SJCRH30 (cell line): ENCODE measurements around the gene ATP13A3. TPM values are rescaled to one million over a fixed set of nuclear protein-coding genes. Genes with fewer than 3 reads are reported as not detected.
A peak's percentile ranks its signal among the peaks of the same experiment; 100 is the strongest.

Experiments used
- DNase-seq, 2 experiments: peaks; one replicate each; pipeline ENCODE4 v3.0.0-alpha.2; 2015 to 2020
- H3K27ac ChIP-seq: fragments of 250-450 bp; sonication (Bioruptor Pico); 2 replicates; pipeline ENCODE4 v1.5.1; 2020; ENCODE audit warnings: mild to moderate bottlenecking, moderate library complexity
- H3K27me3 ChIP-seq: fragments of 250-450 bp; sonication (Bioruptor Pico); 2 replicates; pipeline ENCODE4 v1.5.1; 2020; ENCODE audit warnings: mild to moderate bottlenecking, moderate library complexity
- H3K36me3 ChIP-seq: fragments of 250-450 bp; sonication (Bioruptor Pico); 2 replicates; pipeline ENCODE4 v1.5.1; 2020; ENCODE audit warnings: mild to moderate bottlenecking, moderate library complexity
- H3K4me1 ChIP-seq: fragments of 250-450 bp; sonication (Bioruptor Pico); 2 replicates; pipeline ENCODE4 v1.5.1; 2020; ENCODE audit warnings: mild to moderate bottlenecking, moderate library complexity
- H3K4me3 ChIP-seq: fragments of 250-450 bp; sonication (Bioruptor Pico); 2 replicates; pipeline ENCODE4 v1.5.1; 2020; ENCODE audit warnings: mild to moderate bottlenecking, moderate library complexity
- H3K9me3 ChIP-seq: fragments of 250-450 bp; sonication (Bioruptor Pico); replicated peaks from 2 replicates; pipeline ENCODE4 v1.5.1; 2020; ENCODE audit warnings: mild to moderate bottlenecking, moderate library complexity
- total RNA-seq: library from RNA; depleted of rRNA; stranded (reverse); fragments of >200 nt; shearing (Covaris generic); gene quantifications from 2 replicates; pipeline ENCODE4 v1.2.3, GENCODE V29; 2014

Gene ATP13A3
- total RNA-seq, 1 experiment from 2014 or later: 155 TPM

- H3K4me1 ChIP-seq: no peaks in the 10 kb centered on the region
- H3K4me3 ChIP-seq: no peak overlapping the region
- peaks cover 17% of the 10 kb centered on the region for H3K36me3 ChIP-seq
- no peak for DNase-seq
- H3K27me3 ChIP-seq: no peaks in the 10 kb centered on the region
- no peaks in the 10 kb centered on the region for H3K9me3 ChIP-seq
- no peak overlapping the region for H3K27ac ChIP-seq
Measured at GRCh38 chr3:194475138-194475932, 11.5 kb downstream of the ATP13A3 start.

- Histone ChIP-seq H3K27me3 (no peaks in the 10 kb centered on the region), H3K27ac (no peak overlapping the region), H3K36me3 (peaks cover 17% of the 10 kb centered on the region), H3K4me3 (no peak overlapping the region), H3K4me1 (no peaks in the 10 kb centered on the region), H3K9me3 (no peaks in the 10 kb centered on the region)
- DNase-seq: no peak
Measured at GRCh38 chr3:194474675-194475074, 12.1 kb downstream of the ATP13A3 start.

GRCh38 chr3:194472290-194472920, 14.4 kb downstream of the ATP13A3 start:
- no peak overlapping the region for H3K4me3 ChIP-seq
- peaks cover 5% of the 10 kb centered on the region; the same call in 1 of the 2 replicates for H3K36me3 ChIP-seq
- no peaks in the 10 kb centered on the region for H3K27me3 ChIP-seq
- peak; percentile 24 to 72 for DNase-seq
- H3K4me1 ChIP-seq: peaks cover 5% of the 10 kb centered on the region; the same call in 1 of the 2 replicates
- H3K27ac ChIP-seq: no peak overlapping the region
- H3K9me3 ChIP-seq: no peaks in the 10 kb centered on the region

GRCh38 chr3:194471863-194472262, 14.9 kb downstream of the ATP13A3 start:
- H3K27ac ChIP-seq: no peak overlapping the region
- DNase-seq: no peak
- H3K9me3 ChIP-seq: no peaks in the 10 kb centered on the region
- H3K4me1 ChIP-seq: peaks cover 5% of the 10 kb centered on the region; the same call in 1 of the 2 replicates
- H3K36me3 ChIP-seq: peaks cover 5% of the 10 kb centered on the region; the same call in 1 of the 2 replicates
- H3K4me3 ChIP-seq: no peak overlapping the region
- H3K27me3 ChIP-seq: no peaks in the 10 kb centered on the region

- H3K27me3 ChIP-seq: no peaks in the 10 kb centered on the region
- no peak overlapping the region for H3K27ac ChIP-seq
- H3K4me1 ChIP-seq: peaks cover 5% of the 10 kb centered on the region; the same call in 1 of the 2 replicates
- no peak for DNase-seq
- no peaks in the 10 kb centered on the region for H3K9me3 ChIP-seq
- no peak overlapping the region for H3K4me3 ChIP-seq
- peaks cover 5% of the 10 kb centered on the region; the same call in 1 of the 2 replicates for H3K36me3 ChIP-seq
Measured at GRCh38 chr3:194470615-194471014, 16.2 kb downstream of the ATP13A3 start.

GRCh38 chr3:194469977-194470376, 16.8 kb downstream of the ATP13A3 start:
- Histone ChIP-seq H3K4me1 (peaks cover 5% of the 10 kb centered on the region; the same call in 1 of the 2 replicates), H3K9me3 (no peaks in the 10 kb centered on the region), H3K27ac (no peak overlapping the region), H3K27me3 (no peaks in the 10 kb centered on the region), H3K36me3 (peaks cover 5% of the 10 kb centered on the region; the same call in 1 of the 2 replicates), H3K4me3 (no peak overlapping the region)
- no peak for DNase-seq

GRCh38 chr3:194468086-194468485, 18.7 kb downstream of the ATP13A3 start:
- Histone ChIP-seq H3K27me3 (no peaks in the 10 kb centered on the region), H3K4me1 (peaks cover 5% of the 10 kb centered on the region; the same call in 1 of the 2 replicates), H3K9me3 (no peaks in the 10 kb centered on the region), H3K4me3 (no peak overlapping the region), H3K36me3 (peaks cover 5% of the 10 kb centered on the region; the same call in 1 of the 2 replicates), H3K27ac (peak overlapping the region; percentile 28)
- DNase-seq: peak; percentile 25 to 56

- H3K36me3 ChIP-seq: peaks cover 11% of the 10 kb centered on the region
- H3K27ac ChIP-seq: no peak overlapping the region
- H3K4me1 ChIP-seq: peaks cover 9% of the 10 kb centered on the region
- H3K27me3 ChIP-seq: no peaks in the 10 kb centered on the region
- DNase-seq: no peak
- H3K4me3 ChIP-seq: no peak overlapping the region
- no peaks in the 10 kb centered on the region for H3K9me3 ChIP-seq
Measured at GRCh38 chr3:194466761-194467356, 19.9 kb downstream of the ATP13A3 start.

GRCh38 chr3:194465920-194466570, 20.8 kb downstream of the ATP13A3 start:
- peaks cover 9% of the 10 kb centered on the region for H3K36me3 ChIP-seq
- H3K4me3 ChIP-seq: no peak overlapping the region
- H3K4me1 ChIP-seq: peaks cover 17% of the 10 kb centered on the region
- H3K27ac ChIP-seq: no peak overlapping the region
- H3K9me3 ChIP-seq: no peaks in the 10 kb centered on the region
- no peaks in the 10 kb centered on the region for H3K27me3 ChIP-seq
- DNase-seq: no peak

- Histone ChIP-seq H3K4me3 (no peak overlapping the region), H3K27me3 (no peaks in the 10 kb centered on the region), H3K9me3 (no peaks in the 10 kb centered on the region), H3K36me3 (peaks cover 16% of the 10 kb centered on the region), H3K27ac (no peak overlapping the region), H3K4me1 (peaks cover 25% of the 10 kb centered on the region)
- DNase-seq: no peak
Measured at GRCh38 chr3:194465246-194465645, 21.6 kb downstream of the ATP13A3 start.

- no peak overlapping the region for H3K27ac ChIP-seq
- H3K27me3 ChIP-seq: no peaks in the 10 kb centered on the region
- H3K36me3 ChIP-seq: peaks cover 21% of the 10 kb centered on the region
- no peak for DNase-seq
- peaks cover 25% of the 10 kb centered on the region for H3K4me1 ChIP-seq
- H3K9me3 ChIP-seq: no peaks in the 10 kb centered on the region
- no peak overlapping the region for H3K4me3 ChIP-seq
Measured at GRCh38 chr3:194464692-194465091, 22.1 kb downstream of the ATP13A3 start.

GRCh38 chr3:194462936-194463335, 23.9 kb downstream of the ATP13A3 start:
- H3K4me1 ChIP-seq: peaks cover 25% of the 10 kb centered on the region
- H3K4me3 ChIP-seq: no peak overlapping the region
- H3K27ac ChIP-seq: no peak overlapping the region
- no peaks in the 10 kb centered on the region for H3K9me3 ChIP-seq
- DNase-seq: no peak
- peaks cover 32% of the 10 kb centered on the region for H3K36me3 ChIP-seq
- H3K27me3 ChIP-seq: no peaks in the 10 kb centered on the region

GRCh38 chr3:194460566-194460965, 26.2 kb downstream of the ATP13A3 start:
- Histone ChIP-seq H3K9me3 (no peaks in the 10 kb centered on the region), H3K27me3 (no peaks in the 10 kb centered on the region), H3K4me3 (no peak overlapping the region), H3K27ac (peak overlapping the region; percentile 84), H3K36me3 (peaks cover 43% of the 10 kb centered on the region), H3K4me1 (peaks cover 21% of the 10 kb centered on the region)
- DNase-seq: peak in 1 of 2 experiments; percentile 23

GRCh38 chr3:194458131-194458530, 28.7 kb downstream of the ATP13A3 start:
- Histone ChIP-seq H3K36me3 (peaks cover 60% of the 10 kb centered on the region), H3K9me3 (no peaks in the 10 kb centered on the region), H3K4me1 (peaks cover 21% of the 10 kb centered on the region), H3K27ac (no peak overlapping the region), H3K4me3 (no peak overlapping the region), H3K27me3 (no peaks in the 10 kb centered on the region)
- DNase-seq: no peak
